Measurements from ENCODE around the gene C12orf43.

C12orf43 gene

GRCh38 chr12:120977531-120978295 lies 38.6 kb downstream of the C12orf43 start:
- DNase-seq = no peak

GRCh38 chr12:120972870-120973543 lies 43.3 kb downstream of the C12orf43 start:
- DNase-seq = no peak

GRCh38 chr12:120971299-120972180 lies 44.7 kb downstream of the C12orf43 start:
- DNase-seq = peak; percentile 60

- no peak for DNase-seq
Measured at GRCh38 chr12:120970310-120970709, 46.0 kb downstream of the C12orf43 start.

GRCh38 chr12:120965534-120966091 lies 50.7 kb downstream of the C12orf43 start:
- no peak for DNase-seq

GRCh38 chr12:120964298-120964697 lies 52.0 kb downstream of the C12orf43 start:
- DNase-seq = no peak

- DNase-seq = peak; percentile 11
Measured at GRCh38 chr12:120962532-120963020, 53.7 kb downstream of the C12orf43 start.

GRCh38 chr12:120961604-120962531 lies 54.4 kb downstream of the C12orf43 start:
- DNase-seq = no peak

GRCh38 chr12:120960657-120961056 lies 55.6 kb downstream of the C12orf43 start:
- DNase-seq = no peak

- DNase-seq = no peak
Measured at GRCh38 chr12:120959111-120959878, 57.0 kb downstream of the C12orf43 start.

- no peak for DNase-seq
Measured at GRCh38 chr12:120956579-120957300, 59.5 kb downstream of the C12orf43 start.

- no peak for DNase-seq
Measured at GRCh38 chr12:120955232-120955631, 61.1 kb downstream of the C12orf43 start.

GRCh38 chr12:120950807-120951206 lies 65.5 kb downstream of the C12orf43 start:
- DNase-seq = no peak
